HCT116 (cell line): ENCODE results near the gene AUTS2. TPM values are rescaled to one million over a fixed set of nuclear protein-coding genes. Genes with fewer than 3 reads are reported as not detected.

Source experiments
- ATAC-seq: fragments of 200-7000 bp; cut with Tn5 transposase; 2 replicates; pipeline ENCODE4 v1.9.1; 2020; ENCODE audit warnings: mild to moderate bottlenecking, moderate library complexity
- BruUV-seq: library from RNA; stranded (reverse); fragments of 400-500 nt; replicated peaks from 2 replicates; lab custom pipeline; 2021; lab: Mats Ljungman, UMichigan
- CTCF ChIA-PET: fragments of 300-600 bp; sonication (Branson Sonifier 250); formaldehyde crosslinking; loops from one replicate; lab custom pipeline; 2021; ENCODE audit warnings: antibody characterized with exemption; lab: Charles Lee
- POLR2A ChIA-PET: fragments of 300-600, 350-600 bp; sonication (Branson Sonifier 250); formaldehyde crosslinking; loops from one replicate; lab custom pipeline; 2021; ENCODE audit warnings: antibody characterized with exemption; lab: Charles Lee
- RAD21 ChIA-PET, 2 experiments: fragments of 300-600 bp; sonication (Branson Sonifier 250); formaldehyde crosslinking; loops; one replicate each; lab custom pipeline; 2023; ENCODE audit warnings: low total read pairs in 2 of 2; ENCODE audit not compliant: uncharacterized antibody in 2 of 2, unreplicated experiment in 2 of 2, low non-redundant PET in 1 of 2; lab: Charles Lee
- DNase-seq: peaks from one replicate; pipeline ENCODE4 v3.0.0-alpha.2; 2010; ENCODE audit warnings: low read depth, low spot score
- H2AFZ ChIP-seq: fragments of 200-600 bp; shearing (Covaris generic), sonication (generic); 2 replicates; pipeline ENCODE4 v1.6.1; 2017; ENCODE audit warnings: low read depth, mixed run types, mixed read lengths, antibody characterized with exemption, low read length; ENCODE audit not compliant: poor library complexity, severe bottlenecking
- H3K27ac ChIP-seq: 2 replicates; pipeline ENCODE4 v1.5.1; 2012; ENCODE audit warnings: low read depth, low read length
- H3K27me3 ChIP-seq: fragments of 200-600 bp; sonication (generic); 2 replicates; pipeline ENCODE4 v1.6.1; 2016; ENCODE audit warnings: mixed run types, low read length, mixed read lengths; ENCODE audit not compliant: insufficient read depth
- H3K36me3 ChIP-seq, 2 experiments: fragments of 200-500 bp in 1 of 2; fragments of 200-600 bp in 1 of 2; sonication (Bioruptor generic) in 1 of 2; sonication (generic) in 1 of 2; 2 replicates each; pipeline versions ENCODE4 v1.5.1 to v1.6.1; 2014 to 2016; ENCODE audit warnings: low read length in 2 of 2, inconsistent platforms in 1 of 2, mixed read lengths in 1 of 2, mixed run types in 1 of 2; ENCODE audit not compliant: insufficient read depth in 2 of 2, control insufficient read depth in 1 of 2
- H3K4me1 ChIP-seq, 2 experiments: fragments of 200-600 bp in 1 of 2; sonication (generic) in 1 of 2; 2 replicates each; pipeline versions ENCODE4 v1.5.1 to v1.6.1; 2012 to 2017; ENCODE audit warnings: low read length in 2 of 2, inconsistent platforms in 1 of 2, mild to moderate bottlenecking in 1 of 2, mixed read lengths in 1 of 2, mixed run types in 1 of 2, moderate library complexity in 1 of 2; ENCODE audit not compliant: insufficient read depth in 2 of 2, control insufficient read depth in 1 of 2
- H3K4me2 ChIP-seq: fragments of 200-600 bp; sonication (generic); 2 replicates; pipeline ENCODE4 v1.6.1; 2017; ENCODE audit warnings: mixed run types, low read length, mixed read lengths
- H3K4me3 ChIP-seq, 2 experiments: fragments of 200-600 bp in 1 of 2; sonication (generic) in 1 of 2; replicated peaks in 1 of 2; 2 replicates each; pipeline ENCODE4 v1.5.1; 2011 to 2016; ENCODE audit warnings: low read length in 2 of 2, control low read depth in 1 of 2, low read depth in 1 of 2, mild to moderate bottlenecking in 1 of 2, mixed read lengths in 1 of 2, mixed run types in 1 of 2
- H3K79me2 ChIP-seq: fragments of 200-600 bp; sonication (generic); 2 replicates; pipeline ENCODE4 v1.6.1; 2017; ENCODE audit warnings: mild to moderate bottlenecking, mixed run types, low read length, moderate library complexity, mixed read lengths; ENCODE audit not compliant: insufficient read depth
- H3K9ac ChIP-seq: fragments of 200-600 bp; sonication (generic); 2 replicates; pipeline ENCODE4 v1.6.1; 2016; ENCODE audit warnings: low read length, mixed read lengths
- H3K9me2 ChIP-seq: fragments of 200-600 bp; sonication (generic), shearing (Covaris generic); 2 replicates; pipeline ENCODE4 v1.6.1; 2017; ENCODE audit warnings: mixed run types, mild to moderate bottlenecking, moderate library complexity; ENCODE audit not compliant: insufficient read depth
- H3K9me3 ChIP-seq, 2 experiments: fragments of 200-500 bp in 1 of 2; fragments of 200-600 bp in 1 of 2; sonication (Bioruptor generic) in 1 of 2; sonication (generic) in 1 of 2; 2 replicates each; pipeline ENCODE4 v1.6.1; 2014 to 2017; ENCODE audit warnings: low read length in 2 of 2, mixed read lengths in 2 of 2, inconsistent platforms in 1 of 2, low read depth in 1 of 2, mild to moderate bottlenecking in 1 of 2, mixed run types in 1 of 2, moderate library complexity in 1 of 2; ENCODE audit not compliant: control insufficient read depth in 1 of 2, insufficient read depth in 1 of 2
- H4K20me1 ChIP-seq: fragments of 200-600 bp; sonication (generic), shearing (Covaris generic); 2 replicates; pipeline ENCODE4 v1.6.1; 2017; ENCODE audit warnings: mixed run types, mild to moderate bottlenecking, moderate library complexity; ENCODE audit not compliant: insufficient read depth
- ATF3 ChIP-seq: IDR thresholded peaks from 2 replicates; pipeline ENCODE4 v1.6.1; 2012
- CBX3 ChIP-seq: IDR thresholded peaks from 2 replicates; pipeline ENCODE4 v1.6.1; 2012; ENCODE audit warnings: low read depth
- CEBPB ChIP-seq: IDR thresholded peaks from 2 replicates; pipeline ENCODE4 v1.6.1; 2012; ENCODE audit warnings: low read depth
- CTCF ChIP-seq, 3 experiments: fragments of 200-600 bp in 1 of 3; sonication (generic) in 1 of 3; IDR thresholded peaks in 2 of 3; conservative IDR thresholded peaks in 1 of 3; 2 replicates each; pipeline ENCODE4 v1.5.1; 2012 to 2017; ENCODE audit warnings: low read depth in 2 of 3, low read length in 2 of 3, antibody characterized with exemption in 1 of 3, borderline replicate concordance in 1 of 3, control low read depth in 1 of 3, mild to moderate bottlenecking in 1 of 3, mixed read lengths in 1 of 3, mixed run types in 1 of 3, moderate library complexity in 1 of 3; ENCODE audit not compliant: insufficient read depth in 1 of 3
- EGR1 ChIP-seq: IDR thresholded peaks from 2 replicates; pipeline ENCODE4 v1.6.1; 2012; ENCODE audit warnings: low read depth
- EZH2 ChIP-seq: fragments of 200-600 bp; sonication (generic); IDR thresholded peaks from 2 replicates; pipeline ENCODE4 v1.6.1; 2017; ENCODE audit warnings: antibody characterized with exemption, mixed run types
- FOSL1 ChIP-seq: IDR thresholded peaks from 2 replicates; pipeline ENCODE4 v1.6.1; 2012; ENCODE audit warnings: low read depth
- POLR2AphosphoS5 ChIP-seq: IDR thresholded peaks from 2 replicates; pipeline ENCODE4 v1.6.1; 2011; ENCODE audit warnings: mild to moderate bottlenecking, low read depth, low read length, moderate library complexity
- SIN3A ChIP-seq: IDR thresholded peaks from 2 replicates; pipeline ENCODE4 v1.6.1; 2012; ENCODE audit warnings: low read depth
- SRF ChIP-seq: IDR thresholded peaks from 2 replicates; pipeline ENCODE4 v1.6.1; 2012; ENCODE audit warnings: low read depth
- TCF7L2 ChIP-seq: IDR thresholded peaks from 2 replicates; pipeline ENCODE4 v1.7.0; 2011; ENCODE audit warnings: borderline replicate concordance, inconsistent platforms; ENCODE audit not compliant: insufficient read depth, insufficient read length; ENCODE audit errors: extremely low read depth
- YY1 ChIP-seq: IDR thresholded peaks from 2 replicates; pipeline ENCODE4 v1.6.1; 2011; ENCODE audit warnings: low read length, low read depth, moderate library complexity, mild to moderate bottlenecking; ENCODE audit not compliant: insufficient replicate concordance; ENCODE audit errors: extremely low read depth
- ZFX ChIP-seq: fragments of 450-650 bp; IDR thresholded peaks from 2 replicates; pipeline ENCODE4 v1.6.1; 2017
- ZNF274 ChIP-seq: fragments of 200-500 bp; sonication (Bioruptor generic); IDR thresholded peaks from 2 replicates; pipeline ENCODE4 v1.6.1; 2014; ENCODE audit warnings: mild to moderate bottlenecking, low read depth, low read length, inconsistent platforms
- intact Hi-C: fragments of 100-400 bp; cut with micrococcal nuclease; formaldehyde crosslinking; loops from 2 replicates; pipeline ENCODE4 v1.10.0; 2022
- total RNA-seq: library from RNA; stranded (reverse); gene quantifications from one replicate; pipeline ENCODE4 v1.2.1, GENCODE V29; 2021; ENCODE audit not compliant: unreplicated experiment

AUTS2 gene
- total RNA-seq, 1 experiment from 2014 or later, result 0.93 TPM

GRCh38 chr7:69757981-69758430, 159.7 kb downstream of the AUTS2 start:
- no peak overlapping the region for H3K4me3 ChIP-seq
- H3K27ac ChIP-seq, result no peak overlapping the region
- no peak for TF ChIP-seq FOSL1
- TF ChIP-seq CEBPB, result no peak
- no peak for TF ChIP-seq YY1
- no peak for TF ChIP-seq POLR2AphosphoS5
- TF ChIP-seq EGR1, result no peak
- TF ChIP-seq EZH2, result no peak
- no peak for TF ChIP-seq CBX3
- no peak for TF ChIP-seq SRF
- TF ChIP-seq ATF3, result no peak
- no peak for TF ChIP-seq CTCF (IDR thresholded peaks at IDR 0.05 in 2 of 3, conservative IDR thresholded peaks at IDR 0.05 in 1 of 3; ENCODE audit: borderline replicate concordance in 1 of 3, insufficient read depth in 1 of 3, low read depth in 2 of 3, low read length in 2 of 3)
- TF ChIP-seq ZNF274, result no peak
- no peak for TF ChIP-seq SIN3A
- no peak for TF ChIP-seq ZFX
- no peak for TF ChIP-seq TCF7L2
- H3K9ac ChIP-seq, result no peak overlapping the region
- H4K20me1 ChIP-seq, result no peaks in the 10 kb centered on the region
- DNase-seq (no peak), ATAC-seq (no peak)
- POLR2A ChIA-PET, result no interaction called here
- CTCF ChIA-PET, result no interaction called here
- H3K27me3 ChIP-seq, result no peaks in the 10 kb centered on the region
- H3K4me1 ChIP-seq, result no peaks in the 10 kb centered on the region
- no peaks in the 10 kb centered on the region for H3K36me3 ChIP-seq
- BruUV-seq, result no TSS peak
- RAD21 ChIA-PET, result no interaction called here
- H3K4me2 ChIP-seq, result no peak overlapping the region
- no peak overlapping the region for H2AFZ ChIP-seq
- H3K9me3 ChIP-seq, result peaks cover 0 to 21% of the 10 kb centered on the region in 2 experiments; a peak in 2 of 4 replicates
- no peaks in the 10 kb centered on the region for H3K79me2 ChIP-seq
- intact Hi-C loops, result no loop called here
- no peaks in the 10 kb centered on the region for H3K9me2 ChIP-seq
